NCI-H1930 (cell line): Measurements from ENCODE around the gene PCBP3.
"Not testable (repeated sequence)": the region's sequence is repeated elsewhere in the genome, so short reads cannot be mapped to it uniquely, and the experiment has no call there.

Source experiments
- DNase-seq, 2 experiments: peaks; one replicate each; lab custom pipeline; 2025; lab: John Stamatoyannopoulos, UW

The PCBP3 gene

GRCh38 chr21:45809421-45809820 is 165.9 kb downstream of the PCBP3 start:
- DNase-seq, result no peak

DNA sequence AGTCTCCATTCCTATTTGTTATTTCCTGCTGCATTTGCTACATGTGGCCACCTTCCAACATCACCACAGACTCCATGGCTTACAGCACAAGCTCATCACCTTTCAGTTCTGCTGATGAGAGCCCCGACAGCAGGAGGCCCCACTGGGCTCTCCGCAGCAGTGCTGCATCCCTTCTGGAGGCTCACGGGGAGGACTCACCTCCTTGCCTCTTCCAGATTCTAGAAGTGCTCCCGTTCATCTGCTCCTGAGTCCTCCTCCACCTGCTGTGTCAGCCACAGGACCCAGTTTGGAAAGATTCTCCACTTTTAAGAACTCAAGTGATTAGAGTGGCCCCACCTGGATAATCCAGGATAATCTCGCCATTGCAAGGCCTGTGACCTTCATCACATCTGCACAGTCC is 167.6 kb downstream of the PCBP3 start:
- DNase-seq, result no peak

DNA sequence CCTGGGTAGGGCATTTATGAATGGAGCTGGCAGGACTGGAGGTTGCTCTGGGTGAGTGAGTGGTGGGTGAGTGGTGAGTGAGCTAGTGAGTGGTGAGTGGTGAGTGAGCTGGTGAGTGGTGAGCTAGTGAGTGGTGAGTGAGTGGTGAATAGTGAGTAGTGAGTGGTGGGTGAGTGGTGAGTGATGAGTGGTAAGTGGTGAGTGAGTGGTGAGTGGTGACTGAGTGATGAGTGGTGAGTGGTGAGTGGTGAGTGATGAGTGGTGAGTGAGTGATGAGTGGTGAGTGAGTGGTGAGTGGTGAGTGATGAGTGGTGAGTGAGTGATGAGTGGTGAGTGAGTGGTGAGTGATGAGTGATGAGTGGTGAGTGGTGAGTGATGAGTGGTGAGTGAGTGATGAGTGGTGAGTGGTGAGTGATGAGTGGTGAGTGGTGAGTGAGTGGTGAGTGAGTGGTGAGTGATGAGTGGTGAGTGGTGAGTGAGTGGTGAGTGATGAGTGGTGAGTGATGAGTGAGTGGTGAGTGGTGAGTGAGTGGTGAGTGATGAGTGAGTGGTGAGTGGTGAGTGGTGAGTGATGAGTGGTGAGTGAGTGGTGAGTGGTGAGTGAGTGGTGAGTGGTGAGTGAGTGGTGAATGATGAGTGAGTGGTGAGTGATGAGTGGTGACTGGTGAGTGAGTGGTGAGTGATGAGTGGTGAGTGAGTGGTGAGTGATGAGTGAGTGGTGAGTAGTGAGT is 170.8 kb downstream of the PCBP3 start:
- DNase-seq, result not testable (repeated sequence)

DNA sequence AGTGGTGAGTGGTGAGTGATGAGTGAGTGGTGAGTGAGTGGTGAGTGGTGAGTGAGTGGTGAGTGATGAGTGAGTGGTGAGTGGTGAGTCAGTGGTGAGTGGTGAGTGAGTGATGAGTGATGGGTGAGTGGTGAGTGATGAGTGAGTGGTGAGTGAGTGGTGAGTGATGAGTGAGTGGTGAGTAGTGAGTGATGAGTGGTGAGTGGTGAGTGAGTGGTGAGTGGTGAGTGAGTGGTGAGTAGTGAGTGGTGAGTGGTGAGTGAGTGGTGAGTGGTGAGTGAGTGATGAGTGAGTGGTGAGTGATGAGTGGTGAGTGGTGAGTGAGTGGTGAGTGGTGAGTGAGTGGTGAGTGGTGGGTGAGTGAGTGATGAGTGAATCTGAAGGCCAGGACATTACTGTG is 172.3 kb downstream of the PCBP3 start:
- DNase-seq, result not testable (repeated sequence)

GRCh38 chr21:45816794-45817193 is 173.3 kb downstream of the PCBP3 start:
- no peak for DNase-seq

DNA sequence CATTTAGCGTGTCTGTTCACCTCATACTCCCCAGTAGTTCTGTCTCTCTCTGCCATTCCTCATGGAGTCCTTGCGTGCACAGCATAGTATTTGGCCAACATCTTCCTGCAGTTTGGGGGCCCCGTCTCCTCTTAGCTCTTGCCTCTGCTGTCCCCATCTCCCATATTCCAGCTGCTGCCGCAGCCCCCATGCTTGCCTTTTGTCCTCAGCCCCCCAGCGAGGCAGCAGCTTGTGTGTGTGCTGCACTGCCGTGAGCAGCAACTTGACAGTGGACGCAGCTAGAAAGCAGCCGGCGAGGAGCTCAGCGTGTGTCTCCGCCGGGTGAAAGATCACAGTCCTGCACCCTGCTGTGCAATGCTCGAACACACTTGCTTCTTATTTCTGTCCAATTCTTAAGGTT is 173.8 kb downstream of the PCBP3 start:
- no peak for DNase-seq

GRCh38 chr21:45818276-45818903 is 174.9 kb downstream of the PCBP3 start:
- DNase-seq, result no peak

DNA sequence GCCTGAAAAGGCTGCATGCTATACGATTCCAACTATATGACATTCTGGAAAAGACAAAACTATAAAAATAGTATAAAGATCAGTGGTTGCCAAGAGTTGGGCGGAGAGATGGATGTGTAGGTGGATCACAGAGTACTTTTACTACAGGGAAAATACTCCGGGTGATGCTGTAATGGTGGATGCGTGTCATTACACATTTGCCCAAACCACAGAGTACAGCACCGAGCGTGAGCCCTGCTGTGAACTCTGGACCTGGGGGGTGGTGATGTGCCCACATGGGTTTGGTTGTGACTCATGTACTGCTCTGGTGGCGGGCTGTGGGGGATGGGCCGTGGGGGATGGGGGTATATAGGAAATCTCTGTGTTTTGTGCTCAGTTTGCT is 175.4 kb downstream of the PCBP3 start:
- DNase-seq, result no peak

GRCh38 chr21:45819478-45820170 is 176.1 kb downstream of the PCBP3 start:
- DNase-seq, result no peak

DNA sequence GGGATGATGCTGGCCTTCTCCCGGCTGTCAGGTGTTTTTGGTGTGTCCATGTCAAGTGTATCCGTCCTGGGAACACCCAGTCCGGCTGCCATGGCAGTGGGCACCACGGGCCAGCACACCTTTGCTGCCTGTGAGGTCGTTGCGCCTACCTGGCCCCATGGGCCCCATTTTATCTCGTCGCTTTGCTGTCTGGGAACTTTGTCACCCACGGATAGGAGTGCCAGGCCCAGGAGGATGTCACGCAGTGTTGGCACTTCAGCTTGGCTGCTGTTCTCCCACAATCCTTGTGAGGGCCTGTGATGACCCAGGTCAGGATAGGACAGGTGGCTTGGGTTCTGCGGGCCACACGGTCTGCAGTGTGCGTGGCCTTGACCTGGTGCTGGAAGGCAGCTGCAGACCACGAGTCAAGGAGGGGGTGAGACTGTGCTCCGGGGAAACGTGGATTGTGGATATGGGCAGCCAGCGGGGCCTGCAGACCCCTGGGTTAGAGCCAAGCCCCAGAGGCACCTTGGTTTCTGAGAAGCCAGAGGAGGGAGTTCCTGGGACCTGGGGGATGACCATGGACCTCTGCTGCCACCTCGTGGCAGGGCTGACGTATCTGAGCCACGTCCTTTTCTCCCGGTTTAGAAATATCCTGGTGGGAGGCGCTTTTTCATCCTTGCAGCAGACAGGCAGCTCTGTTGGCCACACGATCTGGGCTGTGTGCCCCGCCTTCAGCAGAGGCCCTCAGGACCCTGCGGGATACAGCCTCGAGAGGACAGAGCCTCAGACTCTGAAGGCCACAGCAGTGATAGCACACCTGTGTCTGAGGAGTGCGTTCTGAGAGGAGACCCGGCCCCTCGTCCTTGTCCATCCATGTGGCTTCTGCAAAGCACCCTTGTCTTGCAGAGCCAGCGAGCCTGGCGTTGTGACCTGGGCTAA is 176.9 kb downstream of the PCBP3 start:
- peak; percentile 39 to 75 for DNase-seq

GRCh38 chr21:45821315-45821962 is 177.9 kb downstream of the PCBP3 start:
- no peak for DNase-seq

GRCh38 chr21:45821998-45822397 is 178.5 kb downstream of the PCBP3 start:
- DNase-seq, result no peak

GRCh38 chr21:45822429-45823099 is 179.0 kb downstream of the PCBP3 start:
- DNase-seq, result no peak

DNA sequence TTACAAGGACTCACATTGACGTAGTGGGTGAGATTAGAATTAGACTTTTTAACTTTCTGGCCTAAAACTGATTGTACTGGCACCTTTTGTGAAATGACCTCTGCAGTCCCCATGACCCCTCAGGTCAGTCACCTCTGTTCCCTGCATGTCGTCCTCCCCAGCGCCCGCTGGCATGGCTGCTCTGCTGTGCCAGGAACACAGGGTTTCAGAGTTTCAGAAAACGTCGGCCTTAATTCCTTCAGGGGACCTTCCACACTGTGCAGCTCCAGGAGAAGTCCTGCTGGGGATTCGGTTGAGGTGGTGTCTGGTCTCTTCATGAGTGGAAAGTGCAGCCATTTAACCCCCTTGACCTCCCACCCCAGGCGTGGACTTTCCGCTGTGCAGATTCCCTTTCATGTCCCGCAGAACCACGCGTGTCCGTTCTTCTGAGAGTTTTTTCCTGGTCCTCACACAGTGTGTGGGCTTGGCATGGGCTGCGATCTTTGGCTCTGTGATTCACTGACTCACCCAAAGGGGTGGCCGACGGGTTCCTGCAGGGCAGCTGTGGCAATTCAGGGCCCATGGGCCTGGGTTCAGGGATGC is 179.7 kb downstream of the PCBP3 start:
- DNase-seq, result no peak

DNA sequence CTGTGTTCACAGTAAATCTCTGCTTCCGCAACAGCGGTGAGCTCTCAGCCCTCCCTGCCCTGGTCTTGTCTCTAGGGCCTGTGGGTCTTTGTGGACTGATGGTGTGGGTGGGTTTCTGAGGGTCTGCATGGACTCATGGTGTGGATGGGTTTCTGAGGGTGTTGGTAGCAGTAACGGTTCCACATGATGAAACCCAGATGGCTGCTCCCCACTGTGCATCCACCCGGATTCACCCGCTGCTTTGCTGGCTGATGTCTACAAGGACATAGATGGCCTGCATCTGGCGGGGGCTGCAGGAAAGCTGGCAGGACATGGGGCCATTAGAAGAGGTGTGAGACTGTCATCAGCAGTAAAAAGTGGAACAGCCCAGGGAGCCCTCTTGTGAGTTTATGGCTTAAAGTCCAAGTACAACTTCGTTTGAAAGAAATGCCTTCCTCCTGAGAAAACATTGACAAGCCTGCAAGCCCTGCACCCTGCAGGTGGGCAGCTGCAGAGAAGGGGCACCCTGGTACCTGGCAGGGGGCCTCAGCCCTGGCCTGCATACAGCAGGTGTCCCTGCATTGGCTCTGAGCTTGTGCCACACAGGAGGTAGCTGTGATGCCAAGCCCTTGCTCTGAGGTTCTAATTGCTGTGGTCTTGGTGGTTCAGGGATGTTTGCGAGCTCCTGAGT is 181.2 kb downstream of the PCBP3 start:
- DNase-seq, result no peak

GRCh38 chr21:45825219-45825618 is 181.7 kb downstream of the PCBP3 start:
- DNase-seq, result no peak

DNA sequence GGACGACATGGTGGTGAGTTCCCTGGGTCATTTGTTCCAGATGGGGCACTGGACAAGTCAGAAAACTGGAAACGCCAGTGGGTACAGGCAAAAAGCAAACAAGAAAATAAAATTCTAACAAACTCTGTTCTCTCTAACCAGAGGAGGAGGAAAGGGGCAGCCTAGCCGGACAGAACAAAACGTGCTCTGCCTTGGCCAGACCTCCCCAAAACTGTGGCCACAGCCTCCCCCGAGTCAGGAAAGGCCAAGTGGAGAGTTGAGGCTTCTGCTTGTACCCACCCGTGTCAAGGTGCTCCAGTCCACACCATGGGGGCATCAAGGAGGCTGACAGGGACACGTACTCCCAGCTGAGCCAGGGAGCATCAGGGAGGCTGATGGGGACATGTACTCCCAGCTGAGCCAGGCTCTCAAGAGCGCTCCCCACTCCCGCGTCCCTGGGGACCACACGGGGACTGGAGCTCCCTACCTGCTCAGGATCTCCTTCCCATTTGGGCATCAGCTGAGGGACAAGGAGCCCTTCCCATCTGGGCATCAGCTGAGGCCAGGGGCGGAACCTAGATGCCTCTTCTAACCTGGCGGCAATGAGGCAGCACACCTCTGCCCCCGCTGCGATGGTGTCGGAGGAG is 183.3 kb downstream of the PCBP3 start:
- DNase-seq, result no peak

GRCh38 chr21:45827302-45827692 is 183.8 kb downstream of the PCBP3 start:
- no peak for DNase-seq

DNA sequence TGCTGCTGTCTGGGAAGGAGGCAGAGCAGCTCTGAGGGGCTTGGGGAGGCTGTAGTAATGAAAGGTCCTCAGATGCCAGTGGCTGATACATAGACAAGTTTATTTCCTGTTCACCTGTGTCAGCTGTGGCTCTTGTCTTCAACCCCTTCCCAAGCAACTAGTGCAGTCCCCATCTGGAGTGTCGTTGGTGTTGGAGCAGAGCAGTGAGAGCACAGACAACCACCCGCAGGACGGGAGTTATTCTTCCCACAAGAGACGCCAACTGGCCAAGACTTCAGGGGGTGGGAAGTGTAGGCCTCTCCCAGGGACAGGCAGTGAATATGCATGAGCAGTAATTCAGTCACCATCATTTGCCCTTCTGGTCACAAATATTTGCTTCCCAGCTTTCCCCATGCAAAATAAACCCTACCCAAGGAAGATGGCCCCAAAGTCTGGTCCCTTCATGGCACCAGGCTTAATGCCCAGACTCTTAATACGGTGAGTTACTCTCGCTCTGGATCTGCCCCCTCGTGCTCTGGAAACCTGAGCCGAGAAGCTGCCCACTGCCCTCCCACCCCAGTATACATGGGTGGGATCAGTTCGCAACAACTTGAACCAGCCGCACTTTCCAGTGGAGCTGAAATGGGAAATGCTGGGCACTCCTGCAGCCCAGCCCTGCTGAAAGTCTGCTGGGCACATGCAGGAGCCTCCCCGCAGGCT is 184.5 kb downstream of the PCBP3 start:
- DNase-seq, result no peak
